ENCODE measurements around the gene PRR4.

- TF ChIP-seq POLR2A (conservative IDR thresholded peaks at IDR 0.05): no peak
- no peak for TF ChIP-seq EGR1 (conservative IDR thresholded peaks at IDR 0.05)
- TF ChIP-seq SP2 (IDR thresholded peaks at IDR 0.05; ENCODE audit: extremely low read depth, low read depth, low read length, poor library complexity, severe bottlenecking): no peak
- TF ChIP-seq ATF2 (CRISPR knock-in tag; IDR thresholded peaks at IDR 0.05): no peak
Observed at GRCh38 chr12:10807186-10807585, 42.1 kb downstream of the PRR4 start, which contains the start of gene TAS2R8.

All from K562 (cell line).